Skin of body (tissue), 2 donors: ENCODE data around the gene SPOPL. TPM values are rescaled to one million over a fixed set of nuclear protein-coding genes. Genes with fewer than 3 reads are reported as not detected.

Source experiments
- DNase-seq: peaks from one replicate; lab custom pipeline; 2025; lab: John Stamatoyannopoulos, UW
- total RNA-seq: library from RNA; depleted of rRNA; stranded (reverse); fragments of >200 nt; gene quantifications from one replicate; pipeline ENCODE4 v1.2.3, GENCODE V29; 2014

SPOPL gene
- total RNA-seq, 1 donor from 2014 or later, result 26.1 TPM

DNA sequence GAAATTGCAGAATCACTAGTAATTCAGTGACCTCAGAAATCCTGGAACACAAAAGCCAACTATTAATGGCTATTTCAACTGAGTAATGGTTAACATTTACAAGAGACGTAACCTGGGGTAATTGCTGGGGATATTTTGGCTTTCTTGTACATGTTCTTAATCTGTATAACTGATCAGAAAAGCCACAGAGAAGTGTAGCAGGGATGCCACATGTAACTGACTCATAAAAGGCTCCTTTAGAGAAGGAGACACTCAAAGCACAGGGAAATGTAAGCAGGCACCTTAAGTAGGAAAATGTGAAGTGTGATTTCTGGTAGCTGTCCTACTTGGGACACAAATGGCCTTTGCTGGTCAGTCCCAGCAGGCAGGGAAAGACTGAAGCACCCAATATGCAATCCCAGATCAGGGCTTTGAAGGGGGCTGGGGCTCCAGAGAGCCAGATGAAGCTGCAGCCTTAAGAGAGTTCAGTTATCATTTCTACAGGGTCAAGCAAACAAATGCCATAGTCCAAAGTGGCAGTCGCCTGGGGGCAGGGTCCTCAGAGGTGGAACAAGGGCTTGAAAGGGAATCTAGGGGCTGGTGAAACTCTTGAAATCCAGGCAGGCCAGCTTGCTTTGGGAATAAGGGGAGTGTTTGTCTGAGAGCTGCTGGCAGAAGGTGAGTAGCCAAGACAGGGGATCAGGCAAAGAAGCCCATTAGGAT is 7.2 kb upstream of the SPOPL start:
- no peak for DNase-seq

DNA sequence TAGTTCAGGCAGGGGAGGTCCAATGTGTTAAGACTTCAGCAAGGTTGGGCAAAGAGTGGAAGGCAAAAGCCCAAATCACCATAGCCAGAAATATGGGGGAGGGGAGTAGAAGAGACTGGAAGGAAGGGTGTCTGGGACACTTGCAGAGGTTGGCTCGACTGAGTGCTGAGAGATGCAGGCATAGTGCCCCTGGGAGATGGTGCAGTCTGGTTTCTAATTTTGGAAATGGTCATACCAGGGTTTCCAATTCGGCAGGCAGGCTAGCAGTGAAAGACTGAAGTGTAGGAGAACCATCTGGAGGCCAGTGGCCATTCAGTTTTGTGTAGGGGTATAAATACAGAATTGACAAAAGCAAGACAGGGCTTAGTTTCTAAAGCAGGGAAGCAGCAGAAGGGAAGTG is 6.2 kb upstream of the SPOPL start:
- no peak for DNase-seq

DNA sequence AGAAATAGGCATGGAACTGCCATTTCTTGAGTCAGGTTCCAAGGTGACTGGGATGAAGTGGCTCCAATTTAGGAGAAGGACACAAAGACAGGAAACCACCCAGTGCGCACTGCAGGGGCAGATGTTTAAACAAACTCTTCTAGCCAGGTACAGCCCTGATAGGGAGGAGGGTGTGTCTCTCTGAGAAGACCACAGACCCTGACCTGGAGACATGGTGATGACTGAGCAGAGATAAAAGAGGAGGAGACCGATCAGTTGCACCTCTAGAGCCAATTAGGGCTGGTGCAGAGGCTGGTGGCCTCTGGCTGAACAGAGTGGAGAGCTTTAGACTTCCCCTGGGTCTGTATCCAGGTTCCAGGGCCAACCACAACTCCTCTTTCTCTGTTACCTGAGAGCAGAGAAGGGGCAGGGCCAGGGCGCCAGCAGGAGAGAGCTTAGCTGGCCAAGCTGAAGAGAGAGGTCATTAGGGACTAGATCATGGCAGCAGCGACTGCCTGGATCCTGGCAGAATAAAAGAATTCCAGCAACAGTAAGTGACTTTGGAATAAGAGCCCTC is 5.4 kb upstream of the SPOPL start:
- no peak for DNase-seq

DNA sequence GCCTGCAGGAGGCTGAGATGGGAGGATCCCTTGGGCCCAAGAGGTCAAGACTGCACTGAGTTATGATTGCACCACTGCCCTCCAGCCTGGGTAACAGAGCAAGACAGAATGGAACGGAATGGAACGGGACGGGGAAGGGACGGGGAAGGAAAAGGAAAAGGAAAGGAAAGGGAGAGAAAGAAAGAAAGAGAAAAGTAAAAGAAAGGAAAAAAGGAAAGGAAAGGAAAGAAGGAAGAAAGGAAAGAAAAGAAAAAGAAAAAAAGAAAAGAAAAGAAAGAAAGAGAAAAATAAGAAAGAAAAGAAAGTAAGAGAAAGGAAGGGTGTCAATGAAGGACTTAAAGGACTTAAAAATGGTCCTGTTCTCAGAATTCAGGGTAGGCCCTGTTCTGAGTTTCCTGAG is 4.3 kb upstream of the SPOPL start:
- no peak for DNase-seq

DNA sequence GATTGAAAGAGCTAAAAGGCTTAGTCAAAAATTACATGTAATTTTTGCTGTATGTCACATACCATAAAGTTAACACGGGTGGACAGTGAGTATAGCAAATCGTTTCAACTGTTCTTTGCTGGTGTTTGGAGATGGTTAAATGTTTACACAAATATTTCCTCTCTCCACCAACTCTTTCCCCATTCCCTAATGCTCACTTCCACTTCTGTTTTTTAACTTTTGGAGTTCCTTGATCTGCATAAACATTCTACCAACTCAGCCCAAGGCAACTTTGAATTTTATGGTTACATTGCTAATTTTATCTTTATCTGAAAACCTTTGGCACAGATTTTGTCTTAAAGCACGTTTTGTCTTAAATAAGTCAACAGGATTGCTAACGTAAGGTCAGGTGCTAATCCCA is 1.9 kb upstream of the SPOPL start:
- DNase-seq, result no peak

DNA sequence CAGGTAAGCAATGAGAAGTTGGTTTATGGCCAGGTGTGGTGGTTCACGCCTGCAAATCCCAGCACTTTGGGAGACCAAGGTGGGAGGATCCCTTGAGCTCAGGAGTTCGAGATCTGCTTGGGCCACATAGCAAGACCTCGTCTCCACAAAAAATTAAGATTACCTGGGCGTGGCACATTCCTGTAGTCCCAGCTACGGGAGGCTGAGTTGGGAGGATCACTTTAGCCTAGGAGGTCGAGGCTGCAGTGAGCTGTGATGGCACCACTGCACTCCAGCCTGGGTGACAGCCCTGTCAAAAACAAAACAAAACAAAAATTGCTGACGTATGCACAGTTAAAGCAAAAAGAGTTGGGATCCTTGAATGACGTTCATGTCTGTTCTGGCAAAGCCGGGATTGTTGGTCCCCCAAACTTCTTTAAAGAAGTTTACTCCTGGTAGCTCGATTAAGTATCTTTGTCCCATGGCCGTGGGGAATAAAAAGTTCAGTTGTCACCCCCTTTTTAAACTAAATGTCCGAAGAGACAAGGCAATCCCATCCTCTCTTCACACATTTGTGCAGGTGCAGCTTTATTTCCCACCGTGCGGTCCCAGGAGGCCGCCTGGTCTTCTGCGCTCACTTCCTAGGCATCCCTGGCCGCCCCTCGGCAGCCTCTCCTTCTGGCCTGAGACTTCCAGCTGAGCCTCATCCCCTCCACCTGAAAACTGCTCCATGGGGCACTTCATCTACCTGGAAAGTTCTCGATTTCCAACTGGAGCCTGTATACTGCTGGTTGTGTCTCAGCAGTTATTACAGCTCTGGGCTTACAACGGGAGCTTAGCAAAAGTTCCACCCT is 762 bp upstream of the SPOPL start:
- no peak for DNase-seq

DNA sequence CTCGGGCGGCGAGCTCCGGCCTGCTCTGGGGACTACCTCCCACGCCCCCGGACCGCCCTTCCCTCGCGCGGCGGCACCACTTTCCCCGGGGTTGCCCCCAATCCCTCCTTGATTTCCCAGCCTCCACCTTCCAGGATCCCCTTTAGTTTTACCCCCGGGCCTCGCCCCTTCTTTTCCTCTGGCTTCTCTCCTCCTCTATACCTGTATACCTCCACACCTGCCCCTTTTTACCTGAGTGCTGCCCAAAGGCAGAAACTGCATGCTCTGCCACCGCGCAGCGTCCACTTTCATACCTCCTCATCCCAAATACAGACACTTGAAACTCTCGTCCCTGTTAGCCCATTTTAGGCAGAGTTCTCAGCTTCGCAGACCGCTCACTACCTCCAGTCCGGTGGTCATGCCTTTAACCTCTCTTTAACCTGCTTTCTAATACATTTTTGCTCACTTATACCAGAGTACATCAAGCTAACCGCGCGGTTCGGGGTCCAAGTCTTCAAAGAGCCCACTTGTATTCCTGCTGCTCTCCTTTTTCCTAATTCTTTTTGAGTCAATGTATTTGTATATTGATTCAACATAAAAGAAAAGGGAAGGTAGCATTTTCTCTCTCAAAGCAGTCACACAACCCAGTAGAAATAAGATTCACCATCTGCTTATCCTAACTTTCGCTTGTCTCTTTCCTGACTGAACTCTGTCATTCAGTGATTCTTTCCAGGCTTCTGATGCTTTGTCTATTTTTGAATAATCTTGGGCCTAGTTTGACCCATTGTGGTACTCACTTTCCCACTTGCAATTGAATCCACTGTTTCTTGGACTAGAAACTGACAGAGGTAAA is 901 bp downstream of the SPOPL start:
- DNase-seq, result peak; percentile 10

DNA sequence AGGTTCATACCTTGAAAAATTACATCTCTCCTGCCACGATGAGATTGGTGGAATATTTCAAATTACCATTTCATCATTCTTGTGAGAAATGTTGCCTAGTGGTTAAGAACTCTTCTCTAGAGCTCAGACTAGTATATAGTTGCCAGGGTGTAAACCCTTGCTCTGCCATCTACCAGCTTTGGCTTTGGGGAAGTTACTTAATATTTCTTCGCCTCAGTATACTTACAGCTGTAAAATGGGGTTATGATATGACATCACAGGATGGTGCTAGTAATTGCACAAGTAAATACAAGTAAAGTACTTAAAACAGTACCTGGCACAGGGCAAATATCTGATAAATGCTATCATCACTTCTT is 1.5 kb downstream of the SPOPL start:
- DNase-seq, result no peak

DNA sequence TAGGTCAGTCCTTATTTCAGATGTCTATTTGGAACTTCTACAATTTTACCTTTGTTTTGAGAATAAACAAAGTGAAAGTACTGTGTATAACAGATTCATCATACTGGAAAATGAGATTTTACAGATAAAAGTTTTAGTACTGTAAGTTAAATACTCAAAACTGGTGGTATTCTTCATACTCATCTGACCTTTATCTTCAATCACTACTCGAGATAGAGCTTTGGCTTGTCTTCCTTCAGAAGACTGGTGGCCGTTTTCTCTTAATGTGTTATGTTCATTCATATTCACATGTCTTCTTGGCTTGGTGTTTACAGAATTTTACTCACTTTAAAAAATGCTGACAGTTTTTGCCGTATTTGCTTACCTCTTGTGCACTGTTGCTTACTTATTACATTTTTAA is 2.1 kb downstream of the SPOPL start:
- DNase-seq, result no peak

DNA sequence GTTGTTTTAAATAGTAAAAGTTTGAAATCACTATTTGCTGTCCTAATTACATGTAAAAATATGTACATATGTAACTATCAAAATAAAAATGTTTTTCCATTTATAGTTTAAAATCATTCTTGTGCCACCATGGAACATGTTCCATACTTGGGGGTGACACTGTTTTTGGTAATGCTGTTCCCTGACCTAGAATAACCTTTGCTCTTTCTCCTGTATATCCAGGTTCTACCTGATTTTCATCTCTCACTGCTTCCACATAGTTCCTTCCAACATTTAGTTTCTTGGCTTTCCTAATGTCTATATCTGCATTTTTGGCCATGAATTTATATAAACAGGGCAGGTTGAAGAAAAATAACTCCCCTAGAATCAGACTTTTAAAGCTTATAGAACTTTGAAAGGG is 2.5 kb downstream of the SPOPL start:
- no peak for DNase-seq

DNA sequence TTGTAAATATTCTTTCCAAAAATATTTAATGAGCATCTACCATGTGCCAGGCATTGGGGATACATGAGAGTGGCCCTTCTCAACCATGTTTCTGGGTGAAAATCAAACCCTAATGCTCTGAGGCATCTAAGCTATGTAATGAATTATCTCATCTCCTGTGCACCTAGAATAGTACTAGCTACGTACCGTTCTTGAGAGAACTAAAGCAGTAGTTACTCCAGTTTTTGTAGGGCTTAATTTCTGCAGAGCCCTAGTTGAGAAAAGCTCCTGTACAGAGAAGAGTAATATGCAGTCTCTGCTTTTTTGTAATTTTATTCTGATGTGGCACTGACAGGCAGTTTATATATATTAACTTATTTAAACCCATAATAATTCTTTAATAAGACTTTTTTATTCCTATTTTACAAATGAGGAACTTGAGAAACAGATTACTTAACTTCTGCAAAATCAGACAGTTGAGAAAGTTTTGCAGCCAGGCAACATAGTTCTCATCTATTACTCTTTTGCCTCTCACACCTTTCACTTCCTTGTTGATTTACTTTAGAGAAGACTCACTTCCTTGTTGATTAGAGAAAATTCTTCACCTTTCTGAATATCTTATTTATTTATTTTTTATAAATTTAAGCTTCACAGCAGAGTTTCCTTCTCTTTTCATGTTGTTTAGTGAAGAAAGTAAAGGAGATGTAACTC is 3.1 kb downstream of the SPOPL start:
- DNase-seq, result no peak

DNA sequence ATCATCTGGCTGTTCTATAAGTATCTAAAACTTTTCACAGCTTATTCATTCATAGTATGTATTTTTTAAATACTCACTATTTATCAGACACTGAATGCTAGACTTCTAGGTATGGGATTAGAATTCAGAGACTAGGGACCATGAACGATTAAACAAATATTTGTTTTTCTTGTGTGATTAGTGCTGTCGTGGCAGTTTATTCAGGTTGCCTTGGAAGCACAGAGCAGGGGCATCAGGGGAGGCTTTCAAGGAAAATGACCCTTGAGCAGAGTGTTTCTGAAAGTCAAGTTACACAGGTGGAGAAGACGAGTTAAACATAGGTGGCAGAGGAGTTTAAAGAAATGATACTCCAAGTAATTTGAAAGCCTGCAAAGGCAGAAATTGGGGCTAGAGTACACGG is 5.7 kb downstream of the SPOPL start:
- DNase-seq, result no peak

DNA sequence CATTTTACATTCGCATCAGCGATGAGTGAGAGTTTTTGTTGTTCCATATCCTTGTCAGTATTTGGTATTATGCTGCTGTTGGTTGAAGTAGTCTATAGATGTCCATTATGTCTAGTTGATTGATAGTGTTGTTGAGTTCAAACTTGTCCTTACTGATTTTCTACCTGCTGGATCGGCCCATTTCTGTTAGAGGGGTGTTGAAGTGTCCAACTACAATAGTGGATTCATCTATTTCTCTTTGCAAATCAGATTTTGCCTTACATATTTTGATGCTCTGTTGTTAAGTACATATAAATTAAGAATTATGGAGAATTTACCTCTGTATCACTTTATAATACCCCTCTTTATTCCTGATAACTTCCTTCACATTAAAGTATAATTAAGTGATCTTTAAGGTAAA is 8.7 kb downstream of the SPOPL start:
- DNase-seq, result no peak

DNA sequence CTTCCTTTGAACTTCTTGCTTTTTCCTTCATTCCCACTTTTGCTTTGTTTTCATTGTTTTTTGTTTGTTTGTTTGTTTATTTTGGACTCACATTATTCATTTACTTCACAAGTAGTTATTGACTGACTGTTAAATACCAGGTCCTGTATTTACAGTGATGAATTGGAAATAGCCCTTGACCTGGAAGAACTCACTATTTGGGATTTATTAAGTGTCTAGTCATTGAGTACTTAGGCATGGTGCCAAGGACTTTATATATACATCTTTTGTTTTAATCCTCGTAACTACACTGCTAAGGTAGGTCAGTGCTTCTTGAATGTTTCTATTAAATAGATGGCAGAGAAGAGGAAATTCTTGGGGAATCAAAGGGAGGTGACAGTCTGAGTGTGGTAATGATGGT is 11.1 kb downstream of the SPOPL start:
- DNase-seq, result no peak

DNA sequence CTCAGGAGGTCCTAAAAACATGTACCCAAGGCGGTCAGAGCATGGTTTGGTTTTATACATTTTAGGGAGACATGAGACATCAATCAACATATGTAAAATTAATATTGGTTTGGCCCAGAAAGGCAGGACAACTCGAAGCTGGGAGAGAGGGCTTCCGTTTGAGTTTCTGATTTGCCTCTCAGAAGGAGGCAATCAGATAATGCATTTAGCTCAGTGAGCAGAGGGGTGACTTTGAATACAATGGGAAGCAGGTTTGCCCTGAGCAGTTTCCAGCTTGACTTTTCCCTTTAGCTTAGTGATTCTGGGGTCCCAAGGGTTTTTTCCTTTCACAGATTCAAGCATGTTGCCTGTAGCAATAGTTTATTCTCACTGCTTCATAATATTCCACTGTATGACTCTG is 12.6 kb downstream of the SPOPL start:
- DNase-seq, result no peak

DNA sequence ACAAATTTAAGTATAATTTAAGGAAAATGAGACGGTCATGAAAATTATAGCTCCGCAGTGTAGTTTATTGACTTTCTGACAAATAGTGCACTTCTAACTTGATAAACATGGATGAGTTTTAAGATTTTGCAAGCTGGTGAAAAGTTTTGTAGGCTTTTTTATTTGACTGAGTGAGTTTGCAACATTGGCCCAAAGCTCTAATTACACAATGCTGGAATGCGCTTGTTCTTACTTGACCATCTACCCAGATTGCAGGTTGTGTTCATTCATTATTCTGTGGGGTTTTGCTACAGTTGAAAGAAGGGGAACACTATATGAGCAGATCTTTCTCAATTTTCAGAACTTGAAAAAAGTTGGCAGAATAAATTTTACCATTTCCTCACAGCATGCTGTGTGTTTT is 13.5 kb downstream of the SPOPL start:
- DNase-seq, result no peak

DNA sequence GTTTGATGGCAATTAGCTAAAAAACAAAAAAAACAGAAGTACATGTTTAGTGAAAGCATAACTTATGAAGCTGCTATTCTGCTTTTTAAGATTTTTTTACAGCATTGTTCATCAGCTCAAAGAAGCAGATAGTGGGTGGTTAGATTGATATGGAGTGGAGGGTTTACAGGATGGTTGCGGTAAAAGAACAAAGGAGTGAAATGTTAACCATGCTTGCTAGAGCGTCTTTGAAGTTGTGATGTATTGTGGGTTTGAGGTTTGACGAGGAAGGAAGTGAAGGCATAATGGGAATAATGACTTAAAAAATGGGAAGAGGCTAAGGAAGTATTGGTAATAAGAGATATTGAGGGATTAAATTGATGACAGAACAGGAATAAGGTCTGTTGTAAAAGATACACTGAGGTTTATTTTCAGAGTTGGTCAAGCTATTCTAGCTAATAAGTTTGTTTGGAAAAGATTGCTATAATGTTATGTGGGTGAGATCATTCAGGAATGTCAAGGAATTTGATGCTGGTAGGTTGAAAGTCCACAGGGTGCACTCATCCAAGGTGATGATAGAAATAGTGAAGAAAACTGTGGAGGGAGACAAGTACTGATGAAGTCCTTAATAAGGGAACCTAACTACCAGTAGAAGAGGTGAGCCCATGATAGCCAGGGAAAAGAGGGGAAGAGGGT is 14.6 kb downstream of the SPOPL start:
- no peak for DNase-seq

DNA sequence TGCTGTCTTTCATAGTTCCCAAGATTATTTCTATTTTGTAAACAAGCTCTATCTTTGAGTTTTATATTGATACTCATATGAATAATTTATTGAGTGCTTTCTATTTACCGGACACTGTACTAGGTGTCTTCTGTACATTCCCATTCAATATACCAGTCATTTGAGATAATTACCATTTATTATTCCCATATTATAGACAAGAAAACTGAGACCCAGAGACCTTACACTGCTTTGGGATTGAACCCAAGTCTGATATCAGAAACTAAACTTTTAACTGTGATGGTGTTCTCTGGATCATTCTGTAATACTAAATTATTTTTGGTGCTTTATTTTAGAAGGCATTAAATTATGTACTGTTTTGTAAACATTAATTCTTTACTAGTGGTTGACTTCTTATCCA is 17.3 kb downstream of the SPOPL start:
- DNase-seq, result no peak

DNA sequence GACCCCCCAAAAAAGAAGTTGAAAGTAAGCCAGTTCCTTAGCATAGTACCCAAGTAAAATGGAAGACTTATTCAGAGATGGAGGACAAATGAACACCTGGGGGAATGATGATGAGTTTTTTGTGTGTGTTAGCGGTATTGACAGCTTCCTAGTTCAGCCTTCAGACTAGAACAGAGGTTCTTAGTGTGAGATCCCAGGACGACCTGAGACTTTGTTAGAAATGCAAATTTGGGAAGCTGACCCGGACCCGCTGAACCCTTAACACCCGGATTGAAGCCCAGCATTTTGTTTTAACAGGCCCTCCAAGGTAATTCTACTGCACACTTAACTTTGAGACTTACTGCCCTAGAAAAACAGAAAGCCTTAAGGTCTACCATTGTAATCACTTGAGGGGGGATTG is 20.3 kb downstream of the SPOPL start:
- DNase-seq, result no peak

DNA sequence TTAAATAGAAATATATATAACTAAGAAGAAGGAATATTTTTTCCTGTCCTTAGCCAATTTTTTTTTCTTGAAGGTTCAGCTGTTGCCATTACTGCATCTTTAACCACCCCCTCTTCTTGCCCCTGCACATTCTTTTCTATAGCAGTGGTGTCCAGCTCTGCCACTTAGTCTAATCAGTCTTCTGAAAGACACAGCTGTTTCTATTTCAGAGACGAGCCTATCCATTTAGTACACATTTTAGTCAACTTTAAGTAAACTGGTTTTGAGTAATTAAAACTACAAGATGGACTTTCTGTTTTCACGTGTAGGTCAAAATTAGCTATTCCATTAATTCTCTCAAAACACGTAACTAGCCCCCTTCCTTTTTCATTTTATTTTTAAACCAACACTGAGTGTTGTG is 21.0 kb downstream of the SPOPL start:
- DNase-seq, result no peak
